ENCODE measurements around the gene ARHGAP5.
A peak's percentile ranks its signal among the peaks of the same experiment; 100 is the strongest.

ARHGAP5 gene

GRCh38 chr14:32075672-32076277, 1.3 kb upstream of the ARHGAP5 start:
- peak in 1 of 2 donors; percentile 49 for DNase-seq

- DNase-seq = peak; percentile 83 to 87
Measured at GRCh38 chr14:32076278-32077080, 625 bp upstream of the ARHGAP5 start.

GRCh38 chr14:32078023-32078857, 1.1 kb downstream of the ARHGAP5 start:
- no peak for DNase-seq

- peak; percentile 12 to 21 for DNase-seq
Measured at GRCh38 chr14:32078858-32079216, 1.7 kb downstream of the ARHGAP5 start.

DNA sequence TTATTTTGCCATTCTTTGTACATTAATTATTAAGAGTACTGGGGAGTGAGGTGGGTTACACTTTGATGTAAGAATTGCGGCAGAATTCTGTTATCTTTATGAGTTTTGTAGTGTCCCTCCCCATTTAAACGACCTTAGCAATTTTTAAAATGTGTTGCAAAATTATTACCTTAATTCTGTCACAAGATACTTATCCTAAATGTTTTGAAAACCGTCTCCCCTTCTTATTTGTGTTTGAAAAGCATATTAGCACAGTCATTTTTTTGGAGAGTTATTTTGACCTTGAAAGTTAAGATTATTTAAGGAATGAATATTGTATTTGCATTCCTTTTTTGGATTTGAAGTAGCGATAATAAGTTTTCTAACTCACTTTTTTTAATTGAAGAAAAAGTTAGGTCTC, 2.2 kb downstream of the ARHGAP5 start:
- DNase-seq = no peak

DNA sequence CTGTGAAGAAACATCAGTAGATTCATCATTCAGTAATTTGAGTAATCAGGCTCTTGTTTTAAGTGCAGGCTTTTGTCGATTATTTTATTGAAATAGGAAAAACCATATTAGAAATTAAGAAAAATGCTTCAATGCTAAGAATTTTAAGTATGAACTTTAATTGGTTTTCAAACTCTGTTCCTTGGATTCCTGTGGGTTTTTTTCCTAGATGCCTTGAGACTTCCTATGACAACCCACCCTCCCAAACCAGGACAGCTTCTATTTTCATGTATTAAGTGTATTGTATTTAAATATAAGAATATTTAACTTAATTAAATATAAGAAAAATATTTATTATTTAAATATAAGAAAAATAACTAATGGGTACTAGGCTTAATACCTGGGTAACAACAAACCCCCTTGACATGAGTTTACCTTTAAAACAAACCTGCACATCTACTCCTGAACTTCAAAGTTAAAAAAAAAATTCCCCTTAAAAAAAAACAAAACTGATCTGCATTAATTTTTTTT, 3.0 kb downstream of the ARHGAP5 start:
- no peak for DNase-seq

DNA sequence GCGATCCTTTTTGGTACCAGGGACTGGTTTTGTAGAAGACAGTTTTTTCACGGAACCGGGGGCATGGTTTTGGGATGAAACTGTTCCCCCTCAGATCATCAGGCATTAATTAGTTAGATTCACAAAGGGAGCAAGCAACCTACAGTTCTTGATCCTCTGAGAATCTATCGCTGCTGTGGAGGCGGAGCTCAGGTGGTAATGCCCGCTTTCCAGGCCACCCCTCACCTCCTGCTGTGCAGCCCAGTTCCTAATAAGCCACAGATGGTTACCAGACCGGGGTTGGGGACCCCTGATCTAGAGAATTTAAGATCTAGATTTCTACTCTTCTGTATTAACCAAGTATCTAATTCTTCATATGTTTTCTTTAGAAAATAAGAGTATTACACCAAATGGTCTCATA, 4.8 kb downstream of the ARHGAP5 start:
- DNase-seq = no peak

- no peak for DNase-seq
Measured at GRCh38 chr14:32083315-32083624, 6.2 kb downstream of the ARHGAP5 start.

DNA sequence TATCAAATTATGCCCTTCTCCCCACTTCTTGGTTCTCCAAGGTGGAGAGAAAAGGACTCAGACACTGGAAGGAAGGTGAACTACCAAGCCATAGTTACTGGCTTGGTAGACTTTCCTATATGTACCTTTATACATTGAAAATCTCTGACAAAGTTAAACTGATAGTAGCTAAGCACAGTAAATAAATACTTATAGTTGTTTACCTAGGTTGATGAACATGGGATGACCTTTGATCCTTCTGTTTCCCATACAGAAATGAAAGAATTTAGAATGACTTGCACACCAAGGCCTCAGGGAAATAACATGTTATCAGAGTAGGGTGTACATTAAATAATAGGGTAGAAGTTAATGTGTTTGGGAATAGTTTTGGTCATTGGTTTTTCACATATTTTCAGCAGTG, 6.7 kb downstream of the ARHGAP5 start:
- DNase-seq = no peak

DNA sequence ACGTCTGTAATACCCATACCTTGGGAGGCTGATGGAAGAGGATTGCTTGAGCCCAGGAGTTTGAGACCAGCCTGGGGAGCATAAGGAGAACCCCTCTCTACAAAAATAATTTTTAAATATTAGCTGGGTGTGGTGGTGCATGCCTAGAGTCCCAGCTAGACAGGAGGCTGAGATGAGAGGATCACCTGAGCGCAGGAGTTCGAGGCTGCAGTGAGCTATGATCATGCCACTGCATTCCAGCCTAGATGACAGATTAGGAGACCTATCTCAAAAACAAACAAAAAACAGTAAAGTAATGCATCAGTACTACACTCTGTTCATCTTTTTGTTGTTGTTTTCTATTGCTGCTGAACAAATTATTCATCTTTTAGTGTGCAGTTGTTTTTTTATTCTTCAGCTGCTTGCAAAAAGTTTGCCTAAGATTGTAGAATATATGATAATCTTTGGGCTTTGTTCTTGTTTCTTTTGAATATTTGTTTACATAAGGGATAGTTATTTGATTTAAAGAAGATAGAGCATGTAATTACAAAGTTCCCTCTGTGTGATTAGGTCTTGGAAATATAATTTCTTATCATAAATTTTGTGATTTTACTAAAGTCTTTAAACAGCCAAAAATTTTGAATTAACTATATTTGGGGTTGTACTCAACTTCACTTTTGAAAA, 8.2 kb downstream of the ARHGAP5 start:
- no peak for DNase-seq

DNA sequence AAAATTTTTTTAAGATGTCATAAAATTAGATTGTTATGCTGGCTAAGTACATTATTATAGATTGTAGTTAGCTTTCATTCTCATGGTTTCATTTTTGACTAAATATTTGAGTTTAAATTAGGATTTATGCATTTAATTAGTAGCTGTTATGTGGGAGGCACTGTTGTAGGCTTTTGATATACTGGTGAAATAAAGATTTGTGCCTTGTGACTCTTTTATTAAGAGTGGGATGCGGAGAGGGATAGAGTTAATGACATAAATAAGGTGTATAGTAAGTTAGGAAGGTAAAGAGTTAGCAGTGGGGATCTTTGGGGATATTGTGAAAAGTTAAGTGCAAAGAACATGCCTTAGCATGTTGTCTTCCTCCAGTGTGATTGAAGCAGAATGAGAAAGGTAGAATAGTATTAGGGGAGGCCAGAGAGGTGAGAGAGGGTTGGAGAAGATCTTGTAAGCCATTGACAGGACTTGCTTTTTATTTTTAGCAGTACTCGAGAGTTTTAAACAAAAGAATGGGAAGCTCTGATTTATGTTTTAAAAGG, 8.8 kb downstream of the ARHGAP5 start:
- no peak for DNase-seq

- DNase-seq = no peak
Measured at GRCh38 chr14:32087173-32087861, 10.2 kb downstream of the ARHGAP5 start.

GRCh38 chr14:32087907-32088306, 10.8 kb downstream of the ARHGAP5 start:
- no peak for DNase-seq

- DNase-seq = no peak
Measured at GRCh38 chr14:32090686-32091085, 13.6 kb downstream of the ARHGAP5 start.

DNA sequence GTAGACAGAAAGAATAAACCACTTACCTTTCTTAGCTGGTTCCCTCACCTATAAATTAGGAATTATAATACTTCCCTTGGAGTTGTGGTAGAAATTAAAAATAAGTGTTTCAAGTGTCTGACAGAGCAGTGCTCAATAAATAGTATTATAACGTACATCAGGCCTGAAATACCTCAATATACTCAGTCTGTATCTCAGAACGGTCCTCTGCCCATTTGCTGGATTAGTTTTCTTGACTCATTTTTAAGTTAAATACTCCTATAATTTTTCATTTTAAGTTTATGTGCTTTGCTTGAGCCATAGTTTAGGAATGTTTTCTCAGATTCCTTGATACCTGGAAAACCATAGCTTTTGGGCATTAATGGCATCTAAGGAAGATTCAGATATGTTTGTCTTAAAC, 22.4 kb downstream of the ARHGAP5 start:
- DNase-seq = no peak

- no peak for DNase-seq
Measured at GRCh38 chr14:32100175-32100574, 23.1 kb downstream of the ARHGAP5 start.

GRCh38 chr14:32102152-32102787, 25.2 kb downstream of the ARHGAP5 start:
- no peak for DNase-seq

DNA sequence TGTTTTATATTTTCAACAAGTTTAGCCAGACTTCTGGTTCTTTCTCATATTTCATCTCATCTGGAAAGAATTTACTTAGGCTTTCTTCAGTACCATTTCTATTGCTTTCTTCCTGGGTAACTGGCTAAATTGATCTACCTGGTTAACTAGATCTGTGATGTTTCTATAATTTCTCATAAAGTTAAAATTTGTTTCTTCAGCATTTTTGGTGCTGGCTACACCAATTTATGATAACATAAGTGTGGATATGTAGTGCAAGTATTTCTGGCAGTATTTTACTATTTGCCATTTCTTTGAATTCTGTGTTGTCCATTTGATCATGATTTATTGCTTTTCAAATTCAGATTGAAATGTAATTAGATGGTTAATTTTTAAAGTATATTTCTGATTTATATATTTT, 25.9 kb downstream of the ARHGAP5 start:
- no peak for DNase-seq

DNA sequence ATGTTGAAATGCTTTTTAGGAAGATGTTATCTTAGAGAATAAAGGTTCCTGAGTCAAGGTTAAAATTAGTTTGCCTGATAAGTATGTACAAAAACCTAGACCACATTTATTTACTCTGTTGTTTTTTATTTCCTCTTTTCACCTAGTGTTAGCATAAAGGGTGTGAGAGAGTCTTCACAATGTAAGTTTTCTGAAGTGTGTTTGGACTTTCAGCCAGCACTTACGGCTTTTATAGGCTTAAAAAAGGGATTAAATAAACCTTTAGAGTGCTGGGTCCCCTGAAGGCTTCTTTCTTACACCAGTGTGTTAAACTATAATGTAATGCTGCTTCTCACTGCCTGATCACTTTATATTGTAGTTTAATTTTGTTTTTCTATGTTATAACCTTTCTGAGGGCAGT, 27.2 kb downstream of the ARHGAP5 start:
- DNase-seq = no peak

GRCh38 chr14:32104803-32105202, 27.7 kb downstream of the ARHGAP5 start:
- DNase-seq = no peak

DNA sequence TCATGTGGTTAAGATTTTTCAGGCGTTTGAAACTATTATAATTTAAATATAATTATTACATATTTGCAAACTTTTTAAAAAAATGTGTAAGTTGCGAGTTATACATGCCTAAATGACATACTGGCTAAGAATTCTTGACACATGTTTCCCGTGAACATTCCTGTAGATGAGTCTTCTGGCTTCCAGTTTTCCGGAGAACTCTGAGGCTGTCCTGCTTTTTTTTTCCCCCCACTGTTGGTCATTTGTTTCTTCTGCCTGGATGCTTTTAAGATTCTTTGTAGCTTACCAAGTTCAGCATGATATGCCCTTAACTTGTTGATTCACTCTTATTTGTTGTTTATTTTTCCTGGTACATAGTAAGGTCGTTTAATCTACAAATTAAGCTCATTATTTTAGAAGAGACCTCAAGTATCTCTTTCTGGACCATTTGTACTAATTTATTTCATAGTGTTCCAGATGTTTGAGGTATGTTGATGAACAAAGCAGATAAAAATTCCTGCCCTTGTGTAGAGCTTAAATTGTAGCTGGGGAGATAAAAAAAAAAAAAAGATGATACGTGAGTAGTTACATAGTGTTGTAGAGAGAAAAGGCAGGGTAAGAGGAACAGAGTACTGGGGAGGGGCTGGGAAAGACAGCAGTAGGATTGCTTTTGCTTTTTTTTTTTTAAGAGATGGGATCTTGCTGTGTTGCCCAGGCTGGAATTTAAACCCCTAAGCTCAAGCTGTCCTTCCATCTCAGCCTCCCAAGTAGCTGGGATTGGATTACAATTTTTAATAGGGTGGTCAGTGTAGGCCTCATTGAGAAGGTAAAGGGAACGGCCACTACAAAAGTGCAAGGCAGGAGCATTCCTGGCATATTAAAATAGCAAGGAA, 32.8 kb downstream of the ARHGAP5 start:
- DNase-seq = no peak

Data from stimulated activated CD4-positive, alpha-beta T cell treated with anti-CD3 and anti-CD28 coated beads, Interleukin-2, amount 100 ng/mL, for 24 hours (primary cell).